GM18502 (cell line): ENCODE data around the gene RNGTT.
"Not testable (repeated sequence)": the region's sequence is repeated elsewhere in the genome, so short reads cannot be mapped to it uniquely, and the experiment has no call there.

Source experiments
- ATAC-seq: cut with Tn5 transposase; IDR thresholded peaks from one replicate; pipeline ENCODE4 v1.9.1; 2021; ENCODE audit warnings: mild to moderate bottlenecking; ENCODE audit not compliant: unreplicated experiment, poor library complexity

The RNGTT gene

DNA sequence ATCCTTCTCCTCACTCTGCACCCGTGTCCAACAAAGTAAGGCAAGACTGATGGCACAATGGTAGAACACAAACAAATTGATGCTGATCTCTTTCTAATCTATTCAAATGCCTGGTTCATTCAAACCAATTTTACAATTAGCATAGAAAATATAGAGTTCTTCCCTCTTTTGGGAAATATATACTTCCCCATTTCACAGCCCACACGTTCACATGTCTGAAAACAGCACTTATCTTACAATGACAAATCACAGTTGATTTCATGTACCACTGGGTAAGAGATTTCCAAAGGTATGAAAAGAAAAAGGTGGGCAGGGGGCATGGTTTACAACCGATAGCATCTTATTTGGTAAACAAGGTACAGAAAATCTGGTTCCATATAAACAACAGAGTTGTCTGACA, 137.6 kb downstream of the RNGTT start:
- ATAC-seq, result no peak

DNA sequence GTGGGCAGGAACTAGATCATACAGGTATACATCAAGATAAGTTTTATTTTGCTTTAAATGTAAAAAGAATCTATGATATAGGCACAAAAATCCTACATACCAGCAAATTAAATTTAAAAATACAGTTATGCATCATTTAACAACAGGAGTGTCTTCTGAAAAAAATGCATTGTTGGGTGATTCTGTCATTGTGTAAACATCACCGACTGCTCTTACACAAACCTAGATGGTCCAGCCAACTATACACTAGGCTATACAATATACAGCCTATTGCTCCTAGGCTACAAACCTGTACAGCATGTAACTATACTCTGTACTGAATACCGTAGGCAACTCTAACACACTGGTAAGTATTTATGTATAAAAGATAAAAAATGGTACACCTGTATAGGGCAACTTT, 139.4 kb downstream of the RNGTT start:
- no peak for ATAC-seq

DNA sequence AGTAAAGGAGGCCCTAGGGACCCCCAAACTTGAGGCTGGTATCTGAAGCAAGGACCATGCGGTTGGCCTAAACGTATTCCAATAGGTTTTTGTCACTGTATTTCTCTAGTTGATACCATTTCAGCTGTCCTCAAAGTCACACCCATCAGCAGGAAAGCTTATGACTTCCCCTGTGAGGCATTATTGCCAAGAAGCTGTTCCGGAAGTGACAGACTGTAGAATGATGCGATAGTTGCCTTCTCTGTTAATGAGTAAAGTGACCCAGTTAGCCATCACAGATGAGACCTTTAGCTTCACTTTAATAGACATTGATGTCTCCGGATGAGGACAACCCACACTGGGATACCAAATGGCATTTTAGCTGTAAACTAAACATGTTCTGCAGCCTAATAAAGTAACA, 147.9 kb downstream of the RNGTT start:
- no peak for ATAC-seq

DNA sequence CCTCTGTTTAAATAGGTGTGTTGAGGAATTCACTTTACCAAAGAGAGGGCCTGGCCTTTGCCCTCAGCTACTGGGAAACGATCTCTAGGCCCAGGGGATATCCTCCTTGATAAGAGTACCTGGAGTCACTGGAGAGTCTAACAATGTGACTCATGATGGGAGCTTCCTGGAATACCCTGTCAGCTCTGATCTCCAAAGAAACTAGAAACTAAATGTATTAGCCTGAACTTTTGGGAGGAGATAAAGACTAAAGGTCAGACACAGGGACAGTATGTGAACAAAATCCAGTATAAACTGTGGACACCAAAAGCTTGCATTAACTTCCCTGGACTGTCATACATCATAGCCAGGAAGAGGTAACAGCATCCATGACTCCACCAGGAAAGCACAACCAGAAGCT, 148.5 kb downstream of the RNGTT start:
- no peak for ATAC-seq

DNA sequence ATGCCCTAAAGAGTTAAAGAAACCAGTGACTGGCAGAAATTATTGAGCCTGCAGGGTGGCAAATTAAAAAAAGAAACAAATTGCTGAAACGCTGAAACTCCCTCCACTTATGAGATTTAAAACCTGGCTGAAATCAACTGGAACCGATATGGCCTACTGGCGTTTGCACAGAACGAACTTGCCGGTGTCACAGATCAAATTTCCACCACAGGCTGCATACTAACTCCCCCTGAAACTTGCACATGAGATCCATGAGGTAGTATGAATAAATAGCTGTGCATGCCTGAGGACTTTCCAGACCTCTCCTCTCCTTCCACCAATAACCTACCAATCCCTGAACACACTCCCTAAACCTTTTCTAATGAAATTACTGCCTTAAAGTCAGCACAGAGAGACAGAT, 150.4 kb downstream of the RNGTT start:
- ATAC-seq, result no peak

DNA sequence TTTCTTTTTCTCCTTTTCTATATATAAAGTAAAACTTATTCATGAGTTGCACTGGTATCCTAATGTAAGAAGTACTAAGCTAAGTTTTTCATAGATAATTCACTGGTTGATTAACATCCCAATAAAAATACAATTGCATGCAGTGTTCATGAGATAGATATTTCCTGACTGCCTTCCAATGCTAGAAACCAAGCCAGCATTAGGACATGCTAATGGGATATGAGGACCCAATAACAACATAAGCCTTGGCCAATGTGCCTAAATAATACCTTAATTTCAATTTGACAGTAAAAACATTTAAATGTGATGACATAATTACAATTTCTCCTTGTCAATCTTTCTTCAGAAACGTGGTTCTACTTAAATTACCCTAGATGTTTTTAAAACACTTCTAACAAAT, 152.7 kb downstream of the RNGTT start:
- no peak for ATAC-seq

DNA sequence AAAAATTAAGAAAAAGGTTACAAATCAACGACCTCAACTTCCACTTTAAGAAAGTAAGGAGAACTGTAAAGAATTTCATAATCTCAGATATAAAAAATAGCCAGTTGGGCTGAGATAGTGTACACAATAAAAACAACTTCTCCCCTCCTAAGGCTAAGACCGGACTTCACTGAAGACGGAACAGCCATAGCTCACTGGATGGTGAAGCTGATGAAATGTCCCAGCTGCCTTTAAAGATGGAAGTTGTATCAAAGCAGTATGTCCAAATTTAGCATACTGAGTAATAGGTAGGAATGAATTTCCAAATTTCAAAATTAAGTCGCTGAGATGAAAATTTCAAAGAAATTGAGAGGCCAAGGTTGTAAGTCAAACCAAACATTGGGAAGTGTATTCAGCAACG, 153.3 kb downstream of the RNGTT start:
- ATAC-seq, result no peak

DNA sequence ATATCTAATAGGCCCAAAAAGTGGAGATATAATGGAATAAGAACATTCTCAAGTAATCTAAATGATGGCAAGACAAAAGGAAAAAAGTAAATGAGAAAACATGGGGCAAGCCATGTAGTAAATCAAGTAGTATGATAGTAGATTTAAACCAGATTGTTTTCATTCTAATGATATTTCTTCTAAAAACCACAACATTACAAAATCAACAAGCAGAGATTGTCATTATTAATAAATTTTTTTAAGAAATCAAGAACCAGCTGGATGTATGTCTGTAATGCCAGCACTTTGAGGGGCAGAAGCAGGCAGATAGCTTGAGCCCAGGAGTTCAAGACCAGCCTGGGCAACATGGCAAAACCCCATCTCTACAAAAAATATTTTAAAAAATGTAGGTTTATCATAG, 155.0 kb downstream of the RNGTT start:
- no peak for ATAC-seq

DNA sequence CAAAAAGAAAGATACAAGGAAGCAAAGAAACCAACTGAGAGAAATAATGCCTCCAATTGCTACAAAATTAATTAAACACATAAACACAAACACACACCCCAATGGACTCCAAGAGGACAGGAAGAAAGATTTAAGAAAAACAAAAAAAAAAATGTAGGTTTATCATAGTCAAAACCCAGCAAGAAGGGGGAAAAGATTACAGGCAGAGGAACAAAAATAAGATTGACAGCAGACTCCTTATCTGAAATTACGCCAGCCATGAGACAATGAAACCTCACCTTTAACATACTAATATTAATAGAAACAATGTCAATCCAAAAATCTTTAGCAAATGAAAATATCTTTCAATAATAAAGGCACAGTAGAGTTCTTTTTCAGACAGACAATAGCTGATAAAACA, 155.8 kb downstream of the RNGTT start:
- no peak for ATAC-seq

DNA sequence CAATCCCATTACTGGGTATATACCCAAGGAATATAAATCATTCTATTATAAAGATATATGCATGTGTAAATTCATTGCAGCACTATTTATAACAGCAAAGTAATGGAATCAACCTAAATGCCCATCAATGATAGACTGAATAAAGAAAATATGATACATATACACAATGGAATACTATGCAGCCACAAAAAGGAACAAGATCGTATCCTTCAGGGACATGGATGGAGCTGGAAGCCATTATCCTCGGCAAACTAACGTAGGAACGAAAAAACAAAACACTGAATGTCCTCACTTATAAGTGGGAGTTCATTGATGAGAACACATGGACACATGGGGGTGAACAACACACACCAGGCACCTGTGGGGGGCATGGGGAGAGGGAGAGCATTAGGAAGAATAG, 156.7 kb downstream of the RNGTT start:
- no peak for ATAC-seq

DNA sequence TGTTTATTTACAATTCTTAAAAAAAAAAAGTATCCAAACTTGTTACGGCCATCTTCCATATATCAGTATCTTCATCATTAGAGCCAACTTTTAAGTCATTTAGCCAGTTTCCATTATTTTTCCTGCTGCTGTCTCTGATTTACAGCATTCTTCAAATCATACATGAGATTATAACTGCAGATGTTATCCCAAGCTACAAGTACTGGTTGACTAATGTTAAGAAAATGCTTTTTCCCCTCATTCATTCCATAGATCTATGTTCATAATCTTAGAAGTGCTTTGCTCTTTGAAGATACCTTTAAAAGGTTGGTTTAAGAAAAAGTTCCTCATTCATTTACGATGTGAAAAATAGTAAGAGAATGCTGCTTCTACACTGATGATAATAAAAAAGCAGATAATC, 158.7 kb downstream of the RNGTT start:
- no peak for ATAC-seq

DNA sequence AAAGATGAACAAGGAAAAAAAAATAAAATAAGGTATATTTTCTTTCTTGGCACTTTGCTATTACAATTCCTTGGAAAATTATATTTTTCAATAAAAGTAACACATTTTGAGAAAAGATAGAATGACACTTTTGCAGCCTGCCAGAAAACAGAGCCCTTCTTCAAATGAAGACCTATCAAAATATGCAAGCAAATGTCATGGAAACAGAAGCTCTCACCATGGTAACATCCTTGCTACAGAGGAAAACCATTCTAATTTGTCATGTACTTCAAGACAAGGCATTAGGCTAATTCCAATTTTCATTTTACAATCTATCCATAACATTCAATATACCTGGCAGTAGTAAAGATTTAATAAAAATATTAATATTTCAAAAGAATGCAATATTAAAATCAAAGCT, 177.9 kb downstream of the RNGTT start:
- ATAC-seq, result no peak

DNA sequence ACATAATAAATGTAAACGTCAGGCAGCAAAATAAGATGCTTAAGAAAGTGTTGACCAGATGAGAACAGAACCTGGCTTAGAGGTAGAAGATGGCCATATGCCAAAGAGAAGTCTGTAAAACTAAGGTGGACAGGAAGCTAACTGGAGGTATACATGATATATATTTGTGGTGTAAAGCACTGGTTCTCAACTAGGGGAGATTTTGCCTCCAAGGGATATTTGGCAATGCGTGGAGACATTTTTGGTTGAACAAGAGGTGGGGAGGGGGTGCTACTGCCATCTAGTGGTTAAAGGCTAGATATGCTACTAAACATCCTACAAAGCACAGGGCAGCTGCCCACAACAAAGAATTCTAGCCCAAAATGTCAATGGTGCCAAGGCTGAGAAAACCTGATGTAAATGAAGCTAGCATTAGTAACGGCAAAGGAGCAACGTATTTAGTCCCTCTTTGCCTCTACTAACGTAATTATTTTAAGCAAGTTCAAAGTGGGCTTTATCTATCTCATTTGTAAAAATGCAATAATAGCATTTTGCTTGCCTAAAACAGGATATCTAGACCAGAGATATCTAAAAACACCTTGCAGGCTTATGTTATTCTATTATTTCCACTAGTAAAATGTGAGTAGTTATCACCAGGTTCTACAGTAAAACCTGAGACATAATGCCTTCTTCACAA, 182.6 kb downstream of the RNGTT start:
- peak; percentile 62 for ATAC-seq

DNA sequence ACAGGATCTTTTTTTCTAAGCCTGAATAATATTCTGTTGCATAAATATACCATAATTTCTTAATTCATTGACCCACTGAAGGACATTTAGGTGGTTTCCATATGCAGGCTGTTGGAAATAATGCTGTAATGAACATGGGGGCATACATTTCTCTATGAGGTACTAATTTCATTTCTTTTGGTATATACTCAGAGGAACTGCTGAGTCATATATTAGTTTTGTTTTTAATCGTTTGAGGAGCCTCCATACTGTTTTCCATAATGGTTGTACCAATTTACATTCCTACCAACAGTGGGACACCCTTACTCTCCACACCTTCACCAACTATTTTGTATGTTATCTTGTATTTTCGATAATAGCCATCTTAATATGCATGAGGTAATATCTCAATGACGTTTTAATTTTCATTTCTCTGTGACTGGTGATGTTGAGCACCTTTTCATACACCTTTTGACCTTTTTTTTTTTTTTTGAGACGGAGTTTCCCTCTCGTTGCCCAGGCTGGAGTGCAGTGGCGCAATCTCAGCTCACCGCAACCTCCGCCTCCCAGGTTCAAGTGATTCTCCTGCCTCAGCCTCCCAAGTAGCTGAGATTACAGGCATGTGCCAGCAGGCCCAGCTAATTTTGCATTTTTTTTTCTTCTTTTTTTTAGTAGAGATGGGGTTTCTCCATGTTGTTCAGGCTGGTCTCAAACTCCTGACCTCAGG, 187.4 kb downstream of the RNGTT start:
- no peak for ATAC-seq

DNA sequence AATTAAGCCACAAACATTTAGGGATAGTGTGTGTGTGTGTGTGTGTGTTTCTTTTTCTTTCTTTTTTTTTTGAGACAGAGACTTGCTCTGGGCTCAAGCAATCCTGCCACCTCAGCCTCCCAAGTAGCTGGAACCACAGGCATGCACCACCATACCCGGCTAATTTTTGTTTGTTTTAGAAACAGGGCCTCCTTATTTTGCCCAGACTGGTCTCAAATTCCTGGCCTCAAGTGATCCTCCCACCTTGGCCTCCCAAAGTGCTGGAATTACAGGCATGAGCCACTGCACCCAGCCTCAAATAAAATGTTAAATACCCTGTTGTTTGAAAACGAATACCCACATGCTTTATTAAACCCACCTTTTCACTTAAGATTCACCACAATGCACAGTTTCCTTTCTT, 195.3 kb downstream of the RNGTT start:
- ATAC-seq, result not testable (repeated sequence)

DNA sequence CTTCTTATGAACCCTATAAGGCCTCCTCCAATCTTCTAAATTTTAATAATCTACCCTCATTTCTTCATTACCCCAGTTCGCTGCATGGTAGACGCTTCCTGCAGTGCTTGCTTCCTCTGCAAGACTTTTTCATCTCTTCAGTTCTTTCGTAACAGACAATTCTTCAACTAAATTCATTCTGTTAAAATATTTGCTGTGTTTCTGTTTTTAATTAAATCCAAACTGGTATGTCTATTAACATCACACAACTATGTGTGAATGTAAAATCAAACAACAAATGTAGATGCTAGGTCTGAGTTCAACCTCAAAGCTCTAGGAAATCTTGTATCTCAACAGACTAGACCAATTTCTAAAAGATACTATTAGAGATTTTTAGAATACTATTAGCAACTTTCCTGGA, 199.3 kb downstream of the RNGTT start:
- no peak for ATAC-seq

DNA sequence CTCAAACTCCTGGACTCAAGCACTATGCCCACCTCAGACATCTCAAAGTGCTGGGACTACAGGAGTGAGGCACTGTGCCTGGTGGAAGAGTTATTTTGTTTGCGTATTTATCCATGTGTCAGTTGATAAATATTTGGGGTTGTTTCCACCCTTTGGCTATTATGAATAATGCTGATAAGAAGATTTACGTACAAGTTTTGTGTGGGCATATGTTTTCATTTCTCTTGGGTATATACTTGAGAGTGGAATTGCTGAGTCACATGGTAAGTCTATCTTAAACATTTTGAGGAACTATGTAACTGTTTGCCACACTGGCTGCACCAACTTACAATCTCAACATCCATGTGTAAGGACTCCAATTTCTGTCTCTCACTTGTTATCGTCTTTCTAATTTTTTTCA, 200.3 kb downstream of the RNGTT start:
- no peak for ATAC-seq

DNA sequence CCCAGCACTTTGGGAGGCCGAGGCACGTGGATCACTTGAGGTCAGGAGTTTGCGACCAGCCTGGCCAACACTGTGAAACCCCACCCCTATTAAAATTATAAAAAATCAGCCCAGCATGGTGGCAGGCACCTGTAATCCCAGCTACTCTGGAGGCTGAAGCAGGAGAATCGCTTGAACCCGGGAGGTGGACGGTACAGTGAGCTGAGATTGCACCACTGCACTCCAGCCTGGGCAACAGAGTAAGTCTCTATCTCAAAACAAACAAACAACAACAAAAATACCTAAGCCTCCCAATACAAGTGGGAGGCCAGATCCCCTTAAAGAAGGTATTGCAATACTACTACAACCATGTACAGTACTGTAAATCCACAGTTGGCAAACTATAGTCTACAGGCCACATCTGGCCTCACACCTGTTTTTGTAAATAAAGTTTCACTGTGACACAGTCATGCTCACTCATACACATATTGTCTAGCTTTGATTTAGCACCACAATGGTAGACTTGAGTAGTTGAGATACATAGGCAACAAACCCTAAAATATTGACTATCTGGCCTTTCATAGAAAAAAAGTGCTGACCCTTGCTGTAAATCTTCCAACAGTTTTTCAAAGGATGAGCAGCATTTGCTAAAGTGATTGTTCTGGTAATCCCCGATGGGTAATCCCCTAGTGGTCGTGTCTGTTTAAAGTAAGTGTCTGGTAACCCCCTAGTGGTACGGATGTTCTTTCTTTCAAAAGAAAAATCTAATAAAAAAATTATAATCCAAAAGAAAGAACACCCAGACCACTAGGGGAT, 202.0 kb downstream of the RNGTT start:
- peak; percentile 76 for ATAC-seq

DNA sequence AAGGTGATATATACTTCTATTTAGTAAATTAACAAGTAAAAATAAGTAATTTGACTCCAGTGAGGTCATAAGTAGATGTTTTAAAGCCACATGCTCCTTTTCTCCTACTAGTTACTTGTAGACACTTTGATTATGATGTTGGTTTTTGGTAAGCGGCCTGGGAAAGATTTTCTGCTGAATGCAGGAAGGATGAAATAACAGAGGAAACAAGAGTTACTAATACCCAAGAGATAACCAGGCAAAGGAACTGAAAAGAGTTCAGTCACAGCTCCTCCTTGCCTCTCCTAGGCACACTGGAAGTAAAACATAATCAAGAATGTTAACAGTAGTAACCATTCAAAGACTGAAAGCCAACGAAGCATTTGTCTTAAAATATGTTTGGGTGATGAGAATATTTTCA, 203.3 kb downstream of the RNGTT start:
- ATAC-seq, result no peak

DNA sequence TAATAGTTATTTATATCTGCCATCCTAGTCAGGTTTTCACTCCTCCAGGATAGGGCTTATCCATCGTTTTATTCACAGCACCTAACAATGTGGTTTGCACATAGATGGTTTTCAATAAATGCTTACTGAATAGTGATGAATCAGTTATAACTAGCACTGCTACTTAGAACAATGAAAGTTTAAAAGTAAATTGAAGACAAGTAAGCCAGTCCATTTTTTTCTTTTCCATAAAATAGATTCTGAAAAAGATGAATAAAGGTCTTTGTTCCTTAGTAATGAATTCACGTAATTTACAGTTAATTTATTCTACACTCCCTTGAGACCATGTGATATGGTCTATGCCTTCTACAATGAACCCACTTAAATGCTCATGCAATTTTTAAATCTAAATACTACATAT, 212.5 kb downstream of the RNGTT start:
- ATAC-seq, result no peak

DNA sequence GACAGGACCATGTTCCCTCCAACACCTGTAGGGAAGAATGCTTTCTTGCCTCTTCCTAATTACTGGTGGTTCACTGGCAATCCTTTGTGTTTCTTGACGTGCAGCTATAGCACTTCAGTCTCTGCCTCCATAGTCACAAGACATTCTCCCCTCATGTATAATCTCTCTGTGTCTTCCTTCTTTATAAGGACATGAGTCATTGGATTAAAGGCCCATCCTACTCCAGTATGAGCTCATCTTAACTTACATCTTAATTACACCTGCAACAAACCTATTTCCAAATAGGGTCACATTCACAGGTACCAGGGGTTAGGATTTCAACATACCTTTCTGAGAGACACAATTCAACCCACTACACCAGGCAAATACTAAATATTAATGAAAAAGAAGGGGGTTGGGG, 213.6 kb downstream of the RNGTT start:
- ATAC-seq, result no peak

DNA sequence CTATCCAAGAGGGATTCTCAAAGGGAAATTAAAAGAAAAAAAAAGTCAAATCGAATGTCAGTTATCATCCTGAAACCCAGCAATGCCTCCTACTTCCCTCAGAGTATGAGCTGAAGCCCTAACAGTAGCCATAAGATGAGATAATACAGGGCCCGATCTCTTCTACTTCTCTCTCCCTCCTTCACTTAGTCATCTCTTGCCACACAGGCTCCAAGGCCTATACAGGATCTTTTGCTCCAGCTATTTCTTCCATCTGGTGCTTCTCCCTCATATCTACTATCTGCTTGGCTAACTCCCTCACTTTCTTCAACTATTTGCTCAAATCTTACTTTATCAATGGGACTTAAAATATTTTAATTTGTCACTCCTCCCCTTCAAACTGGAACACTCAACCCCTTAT, 215.3 kb downstream of the RNGTT start:
- no peak for ATAC-seq
